HUES64 (cell line): ENCODE results near the gene EMC10.

Source experiments
- H3K27ac ChIP-seq: 2 replicates; pipeline ENCODE4 v1.7.0; 2013; ENCODE audit warnings: low read depth, low read length, inconsistent platforms
- H3K27me3 ChIP-seq: 2 replicates; pipeline ENCODE4 v1.6.1; 2013; ENCODE audit warnings: mild to moderate bottlenecking, low read length; ENCODE audit not compliant: insufficient read depth
- H3K36me3 ChIP-seq: 2 replicates; pipeline ENCODE4 v1.6.1; 2013; ENCODE audit warnings: mild to moderate bottlenecking, low read length; ENCODE audit not compliant: insufficient read depth
- H3K4me1 ChIP-seq: 2 replicates; pipeline ENCODE4 v1.6.1; 2013; ENCODE audit warnings: mild to moderate bottlenecking, low read length, moderate library complexity; ENCODE audit not compliant: insufficient read depth
- H3K4me3 ChIP-seq: 2 replicates; pipeline ENCODE4 v1.5.1; 2013; ENCODE audit warnings: mild to moderate bottlenecking, low read length, moderate library complexity
- H3K9ac ChIP-seq: 2 replicates; pipeline ENCODE4 v1.6.1; 2013; ENCODE audit warnings: mild to moderate bottlenecking, low read depth, low read length
- H3K9me3 ChIP-seq: 2 replicates; pipeline ENCODE4 v1.6.1; 2013; ENCODE audit warnings: low read depth, low read length; ENCODE audit not compliant: insufficient read depth
- WGBS: fragments of 150-250, 120-280 bp; methylation state at CpG from one replicate; pipeline ENCODE4 v1.1.7; 2013; ENCODE audit warnings: missing lambda C conversion rate; 5-methylcytosine and 5-hydroxymethylcytosine counted together

The EMC10 gene

DNA sequence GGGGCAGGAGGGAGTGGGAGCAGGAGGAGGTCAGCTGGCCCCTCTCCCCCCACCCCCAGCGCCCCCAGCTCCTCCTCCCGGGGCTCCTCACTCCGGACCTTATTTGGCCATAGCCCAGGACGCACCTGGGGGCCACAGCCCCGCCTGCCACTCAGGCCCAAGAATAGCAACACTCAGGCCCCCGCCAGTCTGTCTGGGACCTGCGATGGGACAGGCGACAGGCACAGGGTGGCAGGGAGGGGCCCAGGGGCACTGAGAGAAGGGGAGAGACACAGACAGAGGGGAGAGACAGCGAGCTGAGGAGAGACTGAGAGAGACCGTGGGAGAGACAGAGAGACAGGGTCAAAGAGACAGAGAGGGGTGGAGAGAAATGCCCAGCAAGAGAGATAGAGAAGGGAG, 24.4 kb downstream of the EMC10 start:
- 59% methylated on average over 8 of the region's 10 CpGs for WGBS
- peaks cover 37% of the 10 kb centered on the region for H3K27me3 ChIP-seq
- H3K9ac ChIP-seq: no peak overlapping the region
- H3K9me3 ChIP-seq: no peaks in the 10 kb centered on the region
- peak overlapping the region; percentile 35; the same call in 1 of the 2 replicates for H3K4me3 ChIP-seq
- H3K36me3 ChIP-seq: no peaks in the 10 kb centered on the region
- H3K4me1 ChIP-seq: no peaks in the 10 kb centered on the region
- no peak overlapping the region for H3K27ac ChIP-seq

DNA sequence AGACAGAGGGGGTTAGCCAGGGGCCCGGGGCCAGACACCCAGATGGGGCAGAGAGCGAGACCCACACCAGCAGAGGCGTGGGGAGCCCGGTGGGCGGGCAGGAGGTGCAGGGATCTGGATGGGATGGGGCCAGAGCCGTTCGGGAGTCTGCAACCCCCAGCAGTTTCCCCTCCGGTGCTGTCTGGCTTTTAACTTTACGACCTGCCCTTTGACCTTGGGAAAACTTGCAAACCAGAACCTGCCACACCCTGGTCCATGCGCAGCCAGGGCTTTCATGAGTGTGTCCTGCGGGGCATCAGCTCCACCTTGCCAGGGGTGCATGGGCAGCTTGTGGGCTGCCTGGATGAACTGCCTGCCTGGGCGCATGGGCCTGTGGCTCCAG, 24.9 kb downstream of the EMC10 start:
- Histone ChIP-seq H3K9ac (no peak overlapping the region), H3K27ac (no peak overlapping the region)

DNA sequence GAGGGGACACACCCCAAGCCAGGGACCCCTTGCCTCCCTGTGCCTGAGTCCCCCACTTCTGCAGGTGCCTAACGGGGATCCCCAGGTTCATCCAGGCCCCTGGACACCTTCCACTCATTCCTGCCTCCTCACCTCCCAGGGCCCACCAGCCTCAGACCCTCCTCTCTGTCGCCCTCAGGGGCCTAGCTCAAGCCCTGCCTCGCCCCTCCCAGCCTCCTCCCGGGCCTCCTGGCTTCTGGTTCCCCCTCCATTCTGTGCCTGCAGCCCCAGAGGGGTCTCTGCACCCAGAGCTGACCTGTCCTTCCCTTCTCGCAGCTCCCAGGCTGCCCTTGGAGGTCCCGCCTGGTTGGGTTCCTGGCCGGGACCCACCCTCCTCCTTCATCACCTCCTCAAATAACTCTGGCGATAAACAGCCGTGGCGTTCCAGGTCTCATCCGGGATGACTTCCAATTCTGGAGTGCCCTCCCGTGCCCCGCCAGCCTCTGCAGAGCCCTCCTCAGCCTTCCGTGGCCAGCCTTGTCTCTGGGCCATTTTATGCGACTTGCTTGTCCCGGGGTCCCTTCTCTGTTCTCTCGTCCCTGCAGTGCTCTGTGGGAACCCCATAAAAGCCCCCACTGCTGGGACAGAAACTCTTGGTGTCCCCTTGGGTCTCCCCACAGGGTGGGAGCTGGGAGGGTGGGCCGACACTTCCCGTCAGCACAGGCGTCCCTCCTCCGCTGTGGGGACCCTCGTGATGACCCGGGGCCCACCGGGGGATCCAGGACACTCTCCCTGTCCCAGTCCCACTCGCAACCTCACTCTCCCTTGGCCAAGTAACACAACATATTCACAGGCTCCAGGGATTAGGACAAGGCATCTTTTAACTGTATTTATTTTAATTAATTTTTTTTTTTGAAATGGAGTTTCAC, 25.5 kb downstream of the EMC10 start:
- H3K36me3 ChIP-seq: no peaks in the 10 kb centered on the region
- H3K4me3 ChIP-seq: no peak overlapping the region
- H3K9ac ChIP-seq: no peak overlapping the region
- no peaks in the 10 kb centered on the region for H3K9me3 ChIP-seq
- H3K4me1 ChIP-seq: no peaks in the 10 kb centered on the region
- H3K27me3 ChIP-seq: peaks cover 34% of the 10 kb centered on the region
- no peak overlapping the region for H3K27ac ChIP-seq
- 81% methylated on average over 25 of the region's 25 CpGs for WGBS

More for the DNA sequence above, 24.9 kb downstream of the EMC10 start:
- Histone ChIP-seq H3K4me3 (no peak overlapping the region), H3K4me1 (no peaks in the 10 kb centered on the region), H3K9me3 (no peaks in the 10 kb centered on the region), H3K27me3 (peaks cover 37% of the 10 kb centered on the region), H3K36me3 (no peaks in the 10 kb centered on the region)
- WGBS: 81% methylated on average over 12 of the region's 12 CpGs

DNA sequence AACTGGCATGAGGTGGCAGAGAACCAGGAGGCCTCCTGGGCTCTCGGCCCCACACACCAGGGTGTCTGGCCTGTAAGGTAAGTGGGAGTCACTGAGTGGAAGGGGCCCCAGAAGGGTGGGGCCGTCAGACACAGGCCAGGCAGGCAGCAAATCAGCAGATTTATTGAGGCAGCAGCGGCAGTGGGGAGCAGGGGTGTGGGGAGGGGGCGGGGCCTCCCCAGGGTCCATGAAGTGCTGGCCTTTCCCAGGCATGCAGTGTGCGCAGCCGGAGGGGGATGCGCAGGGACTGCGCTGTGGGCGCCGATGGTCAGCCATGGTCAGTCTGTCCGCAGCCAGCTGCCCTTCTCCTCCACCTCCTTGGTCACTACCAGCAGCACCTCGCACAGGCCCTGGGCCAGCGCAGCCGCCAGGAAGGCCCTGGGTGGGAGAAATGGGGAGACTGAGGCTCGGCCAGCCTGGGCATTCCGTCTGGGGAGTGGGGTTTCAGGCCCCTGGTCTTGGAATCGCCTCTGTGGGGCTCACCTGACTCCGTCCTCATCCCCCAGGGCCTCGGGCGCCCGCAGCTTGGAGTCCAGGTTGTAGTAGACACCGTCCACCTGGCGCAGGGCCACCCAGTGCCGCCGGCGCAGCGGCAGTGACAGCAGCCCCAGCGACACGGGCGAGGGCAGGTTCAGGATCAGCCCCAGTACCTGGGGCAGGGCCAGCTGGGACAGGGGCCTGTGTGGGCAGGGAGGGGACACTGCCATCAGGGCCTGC, 29.7 kb downstream of the EMC10 start:
- H3K4me3 ChIP-seq: no peak overlapping the region
- H3K4me1 ChIP-seq: no peaks in the 10 kb centered on the region
- no peak overlapping the region for H3K9ac ChIP-seq
- no peaks in the 10 kb centered on the region for H3K36me3 ChIP-seq
- 0 out of 2 replicates have a peak, but pooled peaks cover 3% of the 10 kb centered on the region for H3K9me3 ChIP-seq
- WGBS: 92% methylated on average over 30 of the region's 30 CpGs
- peaks cover 3% of the 10 kb centered on the region; the same call in 1 of the 2 replicates for H3K27me3 ChIP-seq
- no peak overlapping the region for H3K27ac ChIP-seq

DNA sequence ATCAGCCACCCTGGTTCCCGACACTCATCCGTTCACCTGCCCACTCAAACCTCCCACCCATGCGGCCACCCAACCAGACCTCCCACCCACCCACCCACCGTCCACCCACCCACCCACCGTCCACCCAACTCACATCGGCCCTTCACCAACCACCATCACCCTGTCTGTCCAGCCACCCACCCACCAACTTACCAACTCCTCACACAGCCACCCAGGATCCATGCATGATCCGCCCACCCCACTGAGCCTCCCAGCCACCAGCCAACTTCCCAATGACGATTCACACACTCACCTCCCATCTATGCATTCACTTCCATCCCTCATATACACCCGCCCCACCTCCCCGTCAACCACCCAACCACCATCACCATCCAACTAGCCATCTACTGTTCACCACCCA, 30.4 kb downstream of the EMC10 start:
- no peaks in the 10 kb centered on the region for H3K4me1 ChIP-seq
- H3K36me3 ChIP-seq: no peaks in the 10 kb centered on the region
- H3K9ac ChIP-seq: no peak overlapping the region
- peaks cover 3% of the 10 kb centered on the region; the same call in 1 of the 2 replicates for H3K27me3 ChIP-seq
- H3K9me3 ChIP-seq: 0 out of 2 replicates have a peak, but pooled peaks cover 3% of the 10 kb centered on the region
- H3K4me3 ChIP-seq: no peak overlapping the region
- WGBS: 86% methylated on average over 6 of the region's 10 CpGs
- no peak overlapping the region for H3K27ac ChIP-seq

DNA sequence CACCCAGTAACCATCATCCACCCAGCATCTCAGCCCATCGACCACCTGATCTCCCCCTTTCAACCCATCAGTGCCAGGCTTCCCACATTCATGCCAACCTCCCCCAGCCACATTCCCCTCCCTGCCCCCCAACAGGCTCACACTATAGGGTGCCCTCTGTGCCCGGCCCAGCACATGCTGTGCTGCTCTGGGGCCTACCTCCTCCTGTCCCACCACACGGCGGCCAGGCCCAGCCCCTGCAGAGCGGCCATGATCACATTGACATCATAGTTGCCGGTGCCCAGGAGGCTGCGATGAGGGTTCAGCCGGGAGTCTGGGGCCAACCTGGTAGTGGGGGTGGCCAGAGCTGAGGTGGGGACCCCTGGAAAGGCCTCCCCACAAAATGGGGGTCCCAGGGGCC, 31.1 kb downstream of the EMC10 start:
- Histone ChIP-seq H3K9me3 (0 out of 2 replicates have a peak, but pooled peaks cover 3% of the 10 kb centered on the region), H3K36me3 (no peaks in the 10 kb centered on the region), H3K9ac (no peak overlapping the region), H3K27me3 (peaks cover 3% of the 10 kb centered on the region; the same call in 1 of the 2 replicates), H3K27ac (no peak overlapping the region), H3K4me3 (no peak overlapping the region), H3K4me1 (no peaks in the 10 kb centered on the region)
- WGBS: 91% methylated on average over 8 of the region's 8 CpGs

DNA sequence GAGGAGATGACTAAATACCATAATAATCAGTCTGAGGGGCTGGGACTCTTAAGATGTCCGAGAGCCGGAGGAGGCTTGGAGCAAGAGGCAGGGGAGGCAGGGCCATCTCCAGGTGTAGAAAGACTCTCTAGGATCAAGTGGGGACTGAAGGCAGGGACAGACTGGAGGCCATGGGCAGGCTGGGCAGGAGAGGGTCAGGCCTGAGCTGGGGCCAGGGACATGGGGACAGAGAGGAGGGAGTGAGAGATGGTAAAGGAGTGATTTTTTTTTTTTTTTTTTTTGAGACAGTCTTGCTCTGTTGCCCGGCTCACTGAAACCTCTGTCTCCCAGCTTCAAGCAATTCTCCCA, 32.5 kb downstream of the EMC10 start:
- H3K9me3 ChIP-seq: 0 out of 2 replicates have a peak, but pooled peaks cover 3% of the 10 kb centered on the region
- H3K27me3 ChIP-seq: peaks cover 3% of the 10 kb centered on the region; the same call in 1 of the 2 replicates
- H3K4me1 ChIP-seq: no peaks in the 10 kb centered on the region
- H3K27ac ChIP-seq: no peak overlapping the region
- H3K36me3 ChIP-seq: no peaks in the 10 kb centered on the region
- no peak overlapping the region for H3K9ac ChIP-seq
- H3K4me3 ChIP-seq: no peak overlapping the region
- WGBS: 86% methylated on average over 3 of the region's 3 CpGs

DNA sequence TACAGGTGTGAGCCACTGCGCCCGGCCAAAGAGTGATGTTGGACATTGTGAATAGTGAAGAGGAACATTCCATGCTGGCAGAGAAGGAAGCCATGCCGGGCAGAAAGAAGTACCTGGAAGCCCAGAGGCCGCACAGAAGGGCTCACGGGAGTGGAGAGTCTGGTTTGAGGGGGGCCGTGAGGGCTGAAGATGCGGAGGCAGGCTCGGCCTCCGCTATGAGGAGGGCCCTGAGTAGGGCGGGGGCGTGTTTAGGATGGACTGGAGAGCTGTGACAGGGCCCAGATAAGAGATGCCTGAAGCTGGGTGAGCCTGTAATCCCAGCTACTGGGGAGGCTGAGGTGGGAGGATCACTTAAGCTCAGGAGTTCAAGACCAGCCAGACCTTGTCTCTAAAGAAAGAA, 33.1 kb downstream of the EMC10 start:
- no peak overlapping the region for H3K9ac ChIP-seq
- H3K27ac ChIP-seq: no peak overlapping the region
- no peaks in the 10 kb centered on the region for H3K4me1 ChIP-seq
- no peak overlapping the region for H3K4me3 ChIP-seq
- H3K9me3 ChIP-seq: 0 out of 2 replicates have a peak, but pooled peaks cover 3% of the 10 kb centered on the region
- H3K27me3 ChIP-seq: peaks cover 3% of the 10 kb centered on the region; the same call in 1 of the 2 replicates
- H3K36me3 ChIP-seq: no peaks in the 10 kb centered on the region
- 87% methylated on average over 11 of the region's 11 CpGs for WGBS

DNA sequence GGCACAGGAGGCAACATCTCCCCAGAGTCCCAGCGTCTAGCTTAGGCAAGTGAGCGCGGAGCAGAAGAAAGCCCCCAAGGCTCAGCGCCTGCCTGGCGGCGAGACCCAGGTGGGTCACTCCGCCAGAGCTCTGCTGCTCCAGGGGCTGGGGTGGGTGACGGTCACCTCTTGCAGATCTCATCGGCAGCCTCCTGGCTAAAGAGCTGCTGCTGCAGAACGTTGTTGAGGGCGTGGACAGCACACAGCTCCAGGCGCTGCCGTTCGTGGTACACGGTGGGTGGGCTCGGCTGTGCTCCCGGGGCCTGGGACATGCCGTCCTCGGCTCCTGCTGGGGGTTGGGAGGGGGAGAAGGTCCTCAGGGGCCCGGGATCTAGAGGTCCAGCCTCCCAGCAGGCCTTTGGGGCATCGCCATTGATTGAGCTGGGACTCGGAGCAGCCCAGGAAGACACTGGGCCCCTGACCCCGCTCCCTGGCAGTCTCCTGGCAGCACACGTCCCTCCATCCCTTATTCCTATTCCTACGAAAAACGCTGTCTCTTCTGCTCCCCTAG, 33.9 kb downstream of the EMC10 start:
- H3K9me3 ChIP-seq: 0 out of 2 replicates have a peak, but pooled peaks cover 3% of the 10 kb centered on the region
- H3K27me3 ChIP-seq: peaks cover 3% of the 10 kb centered on the region; the same call in 1 of the 2 replicates
- 73% methylated on average over 26 of the region's 26 CpGs for WGBS
- peak overlapping the region; percentile 53 for H3K4me3 ChIP-seq
- H3K4me1 ChIP-seq: no peaks in the 10 kb centered on the region
- H3K27ac ChIP-seq: no peak overlapping the region
- peak overlapping the region; percentile 38; the same call in 1 of the 2 replicates for H3K9ac ChIP-seq
- no peaks in the 10 kb centered on the region for H3K36me3 ChIP-seq

DNA sequence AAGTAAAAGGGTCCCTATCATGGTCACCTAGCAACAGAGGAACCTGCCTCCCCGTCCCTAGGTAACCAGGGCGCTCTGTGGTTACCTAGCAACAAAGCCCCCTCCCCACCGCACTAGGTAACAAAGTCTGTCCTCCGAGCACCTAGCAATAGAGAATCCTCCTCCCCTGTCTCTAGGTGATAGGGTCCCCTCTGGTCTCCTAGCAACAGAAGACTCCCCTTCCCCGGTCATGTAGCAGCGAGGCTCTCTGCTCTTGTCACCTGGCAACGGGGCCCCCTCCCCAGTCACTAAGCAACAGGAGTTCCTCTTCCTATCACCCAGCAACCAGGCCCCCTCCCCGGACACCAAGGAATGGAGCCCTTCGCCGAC, 34.4 kb downstream of the EMC10 start:
- Histone ChIP-seq H3K27ac (peak overlapping the region; percentile 9; the same call in 1 of the 2 replicates), H3K4me1 (no peaks in the 10 kb centered on the region), H3K27me3 (peaks cover 3% of the 10 kb centered on the region; the same call in 1 of the 2 replicates), H3K4me3 (peak overlapping the region; percentile 53), H3K9me3 (0 out of 2 replicates have a peak, but pooled peaks cover 3% of the 10 kb centered on the region), H3K36me3 (no peaks in the 10 kb centered on the region), H3K9ac (peak overlapping the region; percentile 38)
- 42% methylated on average over 10 of the region's 10 CpGs for WGBS
